Neural cell (in vitro differentiated cells): ENCODE results near the gene PRMT9. TPM values are rescaled to one million over a fixed set of nuclear protein-coding genes. Genes with fewer than 3 reads are reported as not detected.

Experiments used
- H2AFZ ChIP-seq: fragments of 200-600, 300-800 bp; sonication (generic), shearing (Covaris generic); 2 replicates; pipeline ENCODE4 v1.6.0; 2014; ENCODE audit warnings: low read depth, mild to moderate bottlenecking, antibody characterized with exemption, low read length, moderate library complexity
- H3F3A ChIP-seq: fragments of 200-600 bp; shearing (Covaris generic); 2 replicates; pipeline ENCODE4 v1.6.1; 2016; ENCODE audit warnings: mild to moderate bottlenecking, moderate library complexity, mixed read lengths, antibody characterized with exemption, low read length; ENCODE audit not compliant: insufficient read depth, poor library complexity, severe bottlenecking
- H3K27ac ChIP-seq: fragments of 200-600, 300-800 bp; sonication (generic), shearing (Covaris generic); 2 replicates; pipeline ENCODE4 v1.5.1; 2014; ENCODE audit warnings: mild to moderate bottlenecking, low read length, moderate library complexity
- H3K27me3 ChIP-seq: fragments of 300-800, 200-600 bp; sonication (generic), shearing (Covaris generic); 2 replicates; pipeline ENCODE4 v1.6.0; 2014; ENCODE audit warnings: mild to moderate bottlenecking, low read depth, low read length, moderate library complexity; ENCODE audit not compliant: insufficient read depth
- H3K36me3 ChIP-seq: fragments of 300-800, 200-600 bp; sonication (generic), shearing (Covaris generic); 2 replicates; pipeline ENCODE4 v1.5.1; 2014; ENCODE audit warnings: mild to moderate bottlenecking, antibody characterized with exemption, low read length, moderate library complexity; ENCODE audit not compliant: insufficient read depth
- H3K4me2 ChIP-seq: fragments of 300-800, 200-600 bp; sonication (generic), shearing (Covaris generic); 2 replicates; pipeline ENCODE4 v1.6.0; 2014; ENCODE audit warnings: mild to moderate bottlenecking, low read length
- H3K4me3 ChIP-seq: fragments of 300-800, 200-600 bp; sonication (generic), shearing (Covaris generic); 2 replicates; pipeline ENCODE4 v1.5.1; 2014; ENCODE audit warnings: mild to moderate bottlenecking, low read length, moderate library complexity
- H3K79me2 ChIP-seq: fragments of 200-600 bp; shearing (Covaris generic); replicated peaks from 2 replicates; pipeline ENCODE4 v1.6.0; 2014; ENCODE audit warnings: mild to moderate bottlenecking, low read length, moderate library complexity; ENCODE audit not compliant: insufficient read depth
- H3K9ac ChIP-seq: fragments of 300-800, 200-600 bp; sonication (generic), shearing (Covaris generic); 2 replicates; pipeline ENCODE4 v1.6.1; 2016; ENCODE audit warnings: mild to moderate bottlenecking, low read length, mixed read lengths
- H3K9me2 ChIP-seq: fragments of 200-600 bp; shearing (Covaris generic); 2 replicates; pipeline ENCODE4 v1.6.1; 2016; ENCODE audit warnings: mild to moderate bottlenecking, low read length, mixed read lengths; ENCODE audit not compliant: insufficient read depth
- H3K9me3 ChIP-seq: fragments of 200-600, 300-800 bp; sonication (generic), shearing (Covaris generic); 2 replicates; pipeline ENCODE4 v1.6.1; 2016; ENCODE audit warnings: mild to moderate bottlenecking, mixed run types, low read length, moderate library complexity, mixed read lengths
- H4K20me1 ChIP-seq: fragments of 200-600 bp; shearing (Covaris generic); 2 replicates; pipeline ENCODE4 v1.6.1; 2016; ENCODE audit warnings: mild to moderate bottlenecking, mixed run types; ENCODE audit not compliant: insufficient read depth
- EP300 ChIP-seq: fragments of 450-650 bp; conservative IDR thresholded peaks from 2 replicates; pipeline ENCODE4 v1.6.1; 2014; ENCODE audit warnings: antibody characterized with exemption, mild to moderate bottlenecking, moderate library complexity; ENCODE audit not compliant: poor library complexity, severe bottlenecking
- EZH2 ChIP-seq: fragments of 200-600, 300-800 bp; shearing (Covaris generic), sonication (generic); IDR thresholded peaks from 2 replicates; pipeline ENCODE4 v1.6.1; 2014; ENCODE audit warnings: antibody characterized with exemption, low read length, borderline replicate concordance, mild to moderate bottlenecking; ENCODE audit not compliant: insufficient read depth, poor library complexity, severe bottlenecking
- MXI1 ChIP-seq: fragments of 450-650 bp; conservative IDR thresholded peaks from 2 replicates; pipeline ENCODE4 v1.6.1; 2014; ENCODE audit warnings: antibody characterized with exemption, mild to moderate bottlenecking; ENCODE audit not compliant: poor library complexity, severe bottlenecking
- POLR2AphosphoS5 ChIP-seq: IDR thresholded peaks from 2 replicates; pipeline ENCODE4 v1.6.1; 2012
- RAD21 ChIP-seq: fragments of 450-650 bp; conservative IDR thresholded peaks from 2 replicates; pipeline ENCODE4 v1.6.1; 2014; ENCODE audit warnings: antibody characterized with exemption, mild to moderate bottlenecking, moderate library complexity
- REST ChIP-seq: IDR thresholded peaks from 2 replicates; pipeline ENCODE4 v1.6.1; 2012; ENCODE audit warnings: borderline replicate concordance
- SMC3 ChIP-seq: fragments of 450-650 bp; conservative IDR thresholded peaks from 2 replicates; pipeline ENCODE4 v1.6.1; 2014; ENCODE audit warnings: antibody characterized with exemption, mild to moderate bottlenecking, moderate library complexity; ENCODE audit not compliant: poor library complexity
- TAF1 ChIP-seq: IDR thresholded peaks from 2 replicates; pipeline ENCODE4 v1.6.1; 2012; ENCODE audit warnings: low read depth
- polyA plus RNA-seq: library from polyadenylated mRNA; depleted of rRNA; stranded (reverse); fragments of >200 nt; gene quantifications from 2 replicates; pipeline ENCODE4 v1.2.3, GENCODE V29; 2014
- TF ChIP-seq, protein P1 (sequence below): fragments of 450-650 bp; IDR thresholded peaks from 2 replicates; pipeline ENCODE4 v1.5.1; 2014; ENCODE audit warnings: antibody characterized with exemption, mild to moderate bottlenecking, moderate library complexity; ENCODE audit not compliant: poor library complexity, severe bottlenecking

The PRMT9 gene
- polyA plus RNA-seq, 1 donor from 2014 or later, result 23.6 TPM

DNA sequence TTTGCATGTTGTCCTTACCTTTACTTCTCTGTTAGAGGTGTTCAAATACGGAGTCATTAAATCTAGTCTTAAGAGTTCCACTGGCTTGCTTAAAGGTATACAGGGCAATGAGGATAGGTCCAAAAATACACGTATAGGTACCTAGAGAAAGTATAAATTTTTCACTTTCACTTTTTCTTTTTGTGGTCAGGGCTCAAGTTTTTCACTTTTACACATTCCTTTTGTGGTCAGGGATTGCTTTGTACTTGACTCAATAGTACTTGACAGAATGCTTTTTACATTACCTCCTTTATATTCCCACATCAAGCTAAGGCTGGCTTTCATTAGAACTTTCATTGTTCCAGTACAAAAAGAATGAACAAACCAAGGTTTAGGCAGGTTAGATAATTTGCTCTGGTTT, 45.0 kb downstream of the PRMT9 start:
- Histone ChIP-seq H4K20me1 (no peaks in the 10 kb centered on the region), H3K4me2 (no peak overlapping the region), H3K79me2 (no peaks in the 10 kb centered on the region), H3K9me2 (no peaks in the 10 kb centered on the region), H3K9me3 (no peaks in the 10 kb centered on the region), H2AFZ (no peak overlapping the region), H3K36me3 (peaks cover 12% of the 10 kb centered on the region), H3K27ac (no peak overlapping the region), H3F3A (no peaks in the 10 kb centered on the region), H3K9ac (no peak overlapping the region), H3K4me3 (no peak overlapping the region), H3K27me3 (no peaks in the 10 kb centered on the region)
- TF ChIP-seq TAF1, result no peak
- TF ChIP-seq, protein P1, sequence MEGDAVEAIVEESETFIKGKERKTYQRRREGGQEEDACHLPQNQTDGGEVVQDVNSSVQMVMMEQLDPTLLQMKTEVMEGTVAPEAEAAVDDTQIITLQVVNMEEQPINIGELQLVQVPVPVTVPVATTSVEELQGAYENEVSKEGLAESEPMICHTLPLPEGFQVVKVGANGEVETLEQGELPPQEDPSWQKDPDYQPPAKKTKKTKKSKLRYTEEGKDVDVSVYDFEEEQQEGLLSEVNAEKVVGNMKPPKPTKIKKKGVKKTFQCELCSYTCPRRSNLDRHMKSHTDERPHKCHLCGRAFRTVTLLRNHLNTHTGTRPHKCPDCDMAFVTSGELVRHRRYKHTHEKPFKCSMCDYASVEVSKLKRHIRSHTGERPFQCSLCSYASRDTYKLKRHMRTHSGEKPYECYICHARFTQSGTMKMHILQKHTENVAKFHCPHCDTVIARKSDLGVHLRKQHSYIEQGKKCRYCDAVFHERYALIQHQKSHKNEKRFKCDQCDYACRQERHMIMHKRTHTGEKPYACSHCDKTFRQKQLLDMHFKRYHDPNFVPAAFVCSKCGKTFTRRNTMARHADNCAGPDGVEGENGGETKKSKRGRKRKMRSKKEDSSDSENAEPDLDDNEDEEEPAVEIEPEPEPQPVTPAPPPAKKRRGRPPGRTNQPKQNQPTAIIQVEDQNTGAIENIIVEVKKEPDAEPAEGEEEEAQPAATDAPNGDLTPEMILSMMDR, result no peak
- no peak for TF ChIP-seq POLR2AphosphoS5
- TF ChIP-seq MXI1, result no peak
- TF ChIP-seq SMC3, result no peak
- TF ChIP-seq EP300, result no peak
- no peak for TF ChIP-seq RAD21
- no peak for TF ChIP-seq EZH2
- no peak for TF ChIP-seq REST

DNA sequence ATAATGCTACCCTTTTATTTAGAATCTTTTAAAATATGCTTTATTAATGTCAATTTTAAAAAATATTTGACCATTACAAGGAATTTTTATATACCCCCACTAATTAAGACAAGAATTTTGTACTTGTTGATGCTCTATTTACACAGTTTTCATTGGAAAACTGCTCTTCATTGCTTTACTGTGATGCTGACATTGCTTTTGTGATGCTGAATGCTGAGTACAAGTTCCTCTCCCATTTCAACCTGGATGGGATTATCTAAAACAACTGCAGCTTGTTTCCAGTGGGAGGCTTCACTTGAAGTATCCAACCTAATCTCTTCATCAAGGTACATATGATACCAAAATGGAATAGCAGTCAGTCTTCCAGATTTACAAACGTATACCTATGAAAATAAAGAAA, 45.6 kb downstream of the PRMT9 start:
- no peak for TF ChIP-seq EZH2
- TF ChIP-seq, protein P1, result no peak
- TF ChIP-seq EP300, result no peak
- TF ChIP-seq TAF1, result no peak
- TF ChIP-seq REST, result no peak
- TF ChIP-seq RAD21, result no peak
- no peak for TF ChIP-seq SMC3
- TF ChIP-seq MXI1, result no peak
- TF ChIP-seq POLR2AphosphoS5, result no peak
- no peak overlapping the region for H3K4me2 ChIP-seq
- H3K4me3 ChIP-seq, result no peak overlapping the region
- no peaks in the 10 kb centered on the region for H3K27me3 ChIP-seq
- no peak overlapping the region for H3K27ac ChIP-seq
- H3K36me3 ChIP-seq, result peaks cover 12% of the 10 kb centered on the region
- no peaks in the 10 kb centered on the region for H3K79me2 ChIP-seq
- H4K20me1 ChIP-seq, result no peaks in the 10 kb centered on the region
- no peak overlapping the region for H3K9ac ChIP-seq
- no peaks in the 10 kb centered on the region for H3F3A ChIP-seq
- H3K9me2 ChIP-seq, result no peaks in the 10 kb centered on the region
- H3K9me3 ChIP-seq, result no peaks in the 10 kb centered on the region
- no peak overlapping the region for H2AFZ ChIP-seq
